ENCODE data around the gene PRF1. TPM values are rescaled to one million over a fixed set of nuclear protein-coding genes. Genes with fewer than 3 reads are reported as not detected.
A peak's percentile ranks its signal among the peaks of the same experiment; 100 is the strongest.

Gene PRF1
- total and polyA plus RNA-seq, 12 donors = 0.17 to 4.1 (median 1.6) TPM

- intact Hi-C loops (cut with DNase I) = loop anchor here in 1 of 2 donors (5.0 kb wide), 1 partner anchor 198 kb away; no protein-coding TSS in a partner anchor
- TF ChIP-seq CTCF (IDR thresholded peaks at IDR 0.05) (peak; percentile 20 to 67 (median 52)), POLR2A (IDR thresholded peaks at IDR 0.05) (no peak)
- H3K4me3 ChIP-seq = no peak overlapping the region
- WGBS, 4 donors = 42 to 58% (median 44%) methylated on average over 20 of the region's 20 CpGs
- no peaks in the 10 kb centered on the region for H3K36me3 ChIP-seq (replicated peaks in 1 of 2)
- peak; percentile 49 to 78 (median 67) for DNase-seq
- H3K27me3 ChIP-seq = no peaks in the 10 kb centered on the region
- H3K4me1 ChIP-seq (replicated peaks in 1 of 2) = no peaks in the 10 kb centered on the region
- no peaks in the 10 kb centered on the region for H3K9me3 ChIP-seq (replicated peaks in 1 of 3)
- H3K27ac ChIP-seq = peak overlapping the region in 1 of 5 donors; percentile 40
Observed at GRCh38 chr10:70558871-70559810, 43.4 kb downstream of the PRF1 start.

GRCh38 chr10:70558295-70558694, 44.2 kb downstream of the PRF1 start:
- Histone ChIP-seq H3K4me3 (no peak overlapping the region), H3K4me1 (replicated peaks in 1 of 2) (no peaks in the 10 kb centered on the region), H3K27ac (no peak overlapping the region), H3K27me3 (no peaks in the 10 kb centered on the region), H3K9me3 (replicated peaks in 1 of 3) (no peaks in the 10 kb centered on the region), H3K36me3 (replicated peaks in 1 of 2) (no peaks in the 10 kb centered on the region)
- TF ChIP-seq POLR2A (IDR thresholded peaks at IDR 0.05) = no peak
- no peak for TF ChIP-seq CTCF (IDR thresholded peaks at IDR 0.05)
- WGBS, 4 donors = 90 to 92% (median 90%) methylated on average over 11 of the region's 11 CpGs
- DNase-seq = no peak
- intact Hi-C loops (cut with DNase I) = loop anchor here in 1 of 2 donors (5.0 kb wide), 1 partner anchor 199 kb away; no protein-coding TSS in a partner anchor

DNA sequence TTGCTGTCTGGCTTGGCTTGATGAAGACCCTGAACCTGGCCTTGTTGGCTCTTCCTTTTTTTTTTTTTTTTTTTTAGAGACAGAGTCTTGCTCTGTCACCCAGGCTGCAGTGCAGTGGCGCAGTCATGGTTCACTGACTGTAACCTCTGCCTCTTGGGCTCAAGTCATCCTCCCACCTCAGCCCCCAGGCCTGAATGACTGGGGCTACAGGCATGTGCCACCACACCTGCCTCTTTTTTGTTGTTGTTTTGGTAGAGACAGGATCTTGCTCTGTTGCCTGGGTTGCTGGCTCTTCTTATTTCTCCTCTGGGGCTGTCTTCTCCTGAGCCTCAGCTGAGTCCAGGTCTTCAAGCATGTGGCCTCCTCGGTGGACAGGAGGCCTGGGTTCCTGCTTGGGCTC, 44.7 kb downstream of the PRF1 start:
- WGBS, 4 donors = 69 to 100% (median 89%) methylated on average over 1 to 2 of the region's 2 CpGs
- intact Hi-C loops (cut with DNase I) = loop anchor here in 1 of 2 donors (5.0 kb wide), 1 partner anchor 199 kb away; no protein-coding TSS in a partner anchor
- Histone ChIP-seq H3K36me3 (replicated peaks in 1 of 2) (no peaks in the 10 kb centered on the region), H3K4me3 (no peak overlapping the region), H3K4me1 (replicated peaks in 1 of 2) (no peaks in the 10 kb centered on the region), H3K27me3 (no peaks in the 10 kb centered on the region), H3K27ac (no peak overlapping the region), H3K9me3 (replicated peaks in 1 of 3) (no peaks in the 10 kb centered on the region)
- TF ChIP-seq CTCF (IDR thresholded peaks at IDR 0.05) (no peak), POLR2A (IDR thresholded peaks at IDR 0.05) (no peak)
- DNase-seq = no peak

DNA sequence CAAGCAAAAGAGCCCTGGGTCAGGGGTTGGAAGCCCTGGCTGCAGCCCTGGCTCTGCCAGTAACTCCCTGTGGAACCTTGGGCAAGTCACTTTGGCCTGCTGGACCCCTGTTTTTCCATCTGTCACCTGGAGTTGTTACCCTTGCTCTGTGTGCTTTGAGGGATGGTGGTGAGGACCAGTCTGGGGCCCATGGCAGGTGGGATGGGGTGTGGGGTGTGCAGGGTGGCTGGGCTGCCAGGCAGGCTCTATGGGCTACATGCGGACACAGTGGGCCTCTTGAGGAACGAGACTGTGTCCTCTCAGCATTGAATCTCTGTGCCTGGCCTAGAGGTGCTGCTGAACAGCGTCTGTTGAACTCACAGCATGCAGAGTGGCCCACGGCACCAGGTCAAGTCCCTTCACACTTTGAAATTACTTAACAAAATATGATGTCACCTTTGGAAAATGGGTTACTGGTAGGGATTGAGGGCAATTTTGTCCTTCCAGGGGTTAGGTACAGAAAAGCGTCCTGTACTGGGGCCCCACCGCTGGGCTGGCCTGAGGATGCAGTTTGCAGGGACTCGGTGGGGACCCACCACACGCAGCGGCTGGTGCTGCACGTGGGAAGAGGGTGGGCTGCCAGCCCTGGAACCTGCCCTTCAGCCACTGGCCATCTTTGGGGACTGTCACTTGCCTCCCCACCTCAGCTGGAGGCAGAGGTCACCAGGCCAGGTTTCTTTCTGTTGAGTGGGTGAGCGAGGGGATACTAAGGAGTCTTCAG, 45.3 kb downstream of the PRF1 start:
- no peaks in the 10 kb centered on the region for H3K36me3 ChIP-seq (replicated peaks in 1 of 2)
- TF ChIP-seq CTCF (IDR thresholded peaks at IDR 0.05) (no peak), POLR2A (IDR thresholded peaks at IDR 0.05) (no peak)
- WGBS, 4 donors = 91 to 96% (median 95%) methylated on average over 6 to 11 of the region's 11 CpGs

More for the DNA sequence above, 45.3 kb downstream of the PRF1 start:
- no peak overlapping the region for H3K27ac ChIP-seq
- H3K4me3 ChIP-seq = no peak overlapping the region
- DNase-seq = no peak
- intact Hi-C loops (cut with DNase I) = loop anchor here in 1 of 2 donors (5.0 kb wide), 1 partner anchor 200 kb away; no protein-coding TSS in a partner anchor
- H3K27me3 ChIP-seq = no peaks in the 10 kb centered on the region
- H3K9me3 ChIP-seq (replicated peaks in 1 of 3) = no peaks in the 10 kb centered on the region
- H3K4me1 ChIP-seq (replicated peaks in 1 of 2) = no peaks in the 10 kb centered on the region
